Measurements from ENCODE around the gene MIA.
"Not testable (repeated sequence)": the region's sequence is repeated elsewhere in the genome, so short reads cannot be mapped to it uniquely, and the experiment has no call there.

Gene MIA

DNA sequence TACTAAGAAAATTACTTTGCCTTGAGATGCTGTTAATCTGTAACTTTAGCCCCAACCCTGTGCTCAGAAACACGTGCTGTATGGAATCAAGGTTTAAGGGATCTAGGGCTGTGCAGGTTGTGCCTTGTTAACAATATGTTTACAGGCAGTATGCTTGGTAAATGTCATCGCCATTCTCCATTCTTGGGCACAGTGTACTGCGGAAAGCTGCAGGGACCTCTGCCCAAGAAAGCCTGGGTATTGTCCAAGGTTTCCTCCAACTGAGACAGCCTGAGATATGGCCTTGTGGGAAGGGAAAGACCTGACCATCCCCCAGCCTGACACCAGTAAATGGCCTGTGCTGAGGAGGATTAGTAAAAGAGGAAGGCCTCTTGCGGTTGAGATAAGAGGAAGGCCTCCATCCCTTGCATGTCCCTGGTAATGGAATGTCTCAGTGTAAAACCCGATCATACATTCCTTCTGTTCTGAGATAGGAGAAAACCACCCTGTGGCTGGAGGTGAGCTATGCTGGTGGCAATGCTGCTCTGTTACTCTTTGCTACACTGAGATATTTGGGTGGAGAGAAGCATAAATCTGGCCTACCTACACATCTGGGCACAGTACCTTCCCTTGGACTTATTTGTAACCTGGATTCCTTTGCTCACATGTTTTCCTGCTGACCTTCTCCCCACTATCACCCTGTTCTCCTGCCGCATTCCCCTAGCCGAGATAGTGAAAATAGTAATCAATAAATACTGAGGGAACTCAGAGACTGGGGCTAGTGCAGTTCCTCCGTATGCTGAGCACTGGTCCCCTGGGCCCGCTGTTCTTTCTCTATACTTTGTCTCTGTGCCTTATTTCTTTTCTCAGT, 47.6 kb downstream of the MIA start:
- not testable (repeated sequence) for DNase-seq (ENCODE audit: low spot score)

DNA sequence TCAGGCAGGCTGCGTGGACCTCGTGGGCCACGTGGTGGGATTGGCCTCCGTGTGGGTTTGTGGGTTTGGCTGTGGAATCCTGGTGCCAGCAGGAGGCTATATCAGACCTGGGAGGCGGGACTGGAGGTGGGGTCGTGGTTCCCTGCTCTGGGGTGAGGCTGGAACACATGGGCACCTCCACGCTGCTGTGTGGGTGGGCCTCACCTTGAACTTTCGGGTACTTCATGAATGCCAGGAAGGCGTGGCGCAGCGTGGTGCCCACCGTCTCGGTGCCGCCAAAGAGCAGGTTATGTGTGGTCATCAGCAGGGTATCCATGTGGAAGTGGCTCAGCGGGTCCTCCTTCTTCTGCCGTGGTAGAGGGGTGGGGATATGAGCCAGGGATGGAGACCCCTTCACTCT, 49.6 kb downstream of the MIA start:
- not testable (repeated sequence) for DNase-seq (ENCODE audit: low spot score)

DNA sequence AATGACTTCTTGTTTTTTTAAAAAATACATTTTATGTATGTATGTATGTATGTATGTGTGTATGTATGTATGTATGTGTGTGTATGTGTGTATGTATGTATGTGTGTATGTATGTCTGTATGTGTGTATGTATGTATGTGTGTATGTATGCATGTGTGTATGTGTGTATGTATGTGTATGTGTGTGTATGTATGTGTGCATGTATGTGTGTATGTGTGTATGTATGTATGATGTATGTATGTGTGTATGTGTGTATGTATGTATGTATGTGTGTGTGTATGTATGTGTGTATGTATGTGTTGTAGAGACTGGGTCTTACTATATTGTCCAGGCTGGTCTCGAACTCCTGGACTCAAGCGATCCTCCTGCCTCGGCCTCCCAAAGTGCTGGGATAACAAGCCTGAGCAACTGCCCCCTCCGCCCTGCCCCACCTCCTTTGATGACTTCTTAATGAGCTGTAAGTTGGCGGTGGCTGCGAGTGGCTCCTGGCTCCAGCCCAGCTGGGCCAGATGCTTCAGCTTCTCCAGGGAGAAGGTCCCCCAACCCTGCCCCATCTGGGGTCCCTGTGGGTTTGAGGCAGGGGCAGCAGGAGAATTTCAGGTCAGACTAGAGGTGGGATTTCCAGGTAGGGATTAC, 50.3 kb downstream of the MIA start:
- DNase-seq (ENCODE audit: low spot score) = not testable (repeated sequence)

DNA sequence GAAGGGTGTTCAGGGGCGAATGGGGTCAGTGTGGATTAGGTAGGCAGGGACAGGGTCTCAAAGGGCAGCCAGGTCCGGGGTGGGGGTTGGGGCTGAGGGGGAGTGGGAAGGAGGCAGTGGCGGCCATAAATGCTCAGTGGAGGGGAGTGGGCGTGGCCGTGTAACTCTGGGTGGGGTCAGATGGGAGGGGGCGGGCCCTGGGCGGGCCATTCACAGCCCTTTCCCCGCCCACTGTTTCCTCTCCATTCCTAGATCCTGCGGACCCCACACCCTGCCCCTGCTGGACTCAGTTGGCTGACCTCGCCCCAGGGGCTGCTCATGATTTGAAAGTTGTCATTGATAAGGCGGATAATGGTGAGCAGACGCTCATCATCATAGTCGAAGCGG, 51.0 kb downstream of the MIA start:
- DNase-seq (ENCODE audit: low spot score) = not testable (repeated sequence)

DNA sequence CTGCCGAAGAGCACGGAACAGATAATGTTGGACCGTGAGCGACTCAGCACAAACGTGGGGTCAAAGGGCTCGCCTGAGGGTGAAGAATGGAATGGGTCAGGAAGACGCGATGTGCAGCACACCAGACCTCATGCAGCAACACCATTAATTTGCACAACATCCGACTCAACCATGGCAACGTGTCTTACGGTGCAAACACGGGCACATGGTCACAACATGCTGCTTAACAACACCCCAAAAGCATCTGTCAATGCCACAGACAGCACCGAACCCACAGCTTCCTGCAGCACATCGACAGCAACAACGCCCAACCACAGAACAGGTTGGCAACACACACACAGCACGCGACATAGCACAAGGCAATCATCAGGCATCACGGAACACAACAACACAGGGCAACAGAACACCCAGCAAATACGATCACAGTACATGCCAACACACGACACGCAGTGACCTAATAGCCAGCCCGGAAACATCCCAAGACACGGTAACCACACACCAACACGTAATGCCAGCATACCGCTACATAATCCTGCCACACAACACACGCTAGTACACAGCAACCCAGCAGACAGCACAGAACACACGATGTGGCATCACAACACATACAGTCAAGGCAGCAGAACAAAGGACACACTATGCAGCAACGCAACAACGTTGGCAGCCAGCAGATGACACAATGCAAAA, 51.5 kb downstream of the MIA start:
- DNase-seq (ENCODE audit: low spot score) = not testable (repeated sequence)

Measured in AG08395 (cell line).